HAP-1 (cell line): ENCODE measurements around the gene SCAND1.
"Not testable (repeated sequence)": the region's sequence is repeated elsewhere in the genome, so short reads cannot be mapped to it uniquely, and the experiment has no call there.

Source experiments
- DNase-seq, 2 experiments: peaks; one replicate each; pipeline ENCODE4 v3.0.0-alpha.2; 2016 to 2020; ENCODE audit warnings: low spot score in 2 of 2
- H3K27me3 ChIP-seq: fragments of 250-450 bp; sonication (Bioruptor Pico); 2 replicates; pipeline ENCODE4 v1.5.1; 2020; ENCODE audit warnings: low read depth, mild to moderate bottlenecking, moderate library complexity
- H3K36me3 ChIP-seq: fragments of 250-450 bp; sonication (Bioruptor Pico); replicated peaks from 2 replicates; pipeline ENCODE4 v1.5.1; 2020; ENCODE audit warnings: mild to moderate bottlenecking
- H3K4me1 ChIP-seq: fragments of 250-450 bp; sonication (Bioruptor Pico); 2 replicates; pipeline ENCODE4 v1.5.1; 2020; ENCODE audit warnings: mild to moderate bottlenecking
- H3K4me3 ChIP-seq: fragments of 250-450 bp; sonication (Bioruptor Pico); 2 replicates; pipeline ENCODE4 v1.5.1; 2020; ENCODE audit warnings: mild to moderate bottlenecking, moderate library complexity
- H3K9me3 ChIP-seq: fragments of 250-450 bp; sonication (Bioruptor Pico); 2 replicates; pipeline ENCODE4 v1.5.1; 2020; ENCODE audit warnings: mild to moderate bottlenecking, moderate library complexity
- in situ Hi-C: fragments of 300-500 bp; cut with MboI; formaldehyde crosslinking; loops from 3 replicates; pipeline ENCODE4 v1.14.3; 2020; ENCODE audit warnings: low sequenced_read_pairs, inconsistent platforms, mixed read lengths

The SCAND1 gene

GRCh38 chr20:35978041-35978513, 23.8 kb upstream of the SCAND1 start:
- H3K9me3 ChIP-seq: no peaks in the 10 kb centered on the region
- no peak for DNase-seq
- H3K4me3 ChIP-seq: no peak overlapping the region
- no peaks in the 10 kb centered on the region for H3K36me3 ChIP-seq
- no peaks in the 10 kb centered on the region for H3K4me1 ChIP-seq
- H3K27me3 ChIP-seq: no peaks in the 10 kb centered on the region
- in situ Hi-C loops: loop anchor here (25.0 kb wide), 1 partner anchor 459 kb away; no protein-coding TSS in a partner anchor

GRCh38 chr20:35975576-35976373, 21.5 kb upstream of the SCAND1 start:
- no peaks in the 10 kb centered on the region for H3K4me1 ChIP-seq
- H3K9me3 ChIP-seq: no peaks in the 10 kb centered on the region
- no peak for DNase-seq
- H3K27me3 ChIP-seq: no peaks in the 10 kb centered on the region
- no peak overlapping the region for H3K4me3 ChIP-seq
- in situ Hi-C loops: loop anchor here (25.0 kb wide), 1 partner anchor 462 kb away; no protein-coding TSS in a partner anchor
- no peaks in the 10 kb centered on the region for H3K36me3 ChIP-seq

- Histone ChIP-seq H3K9me3 (no peaks in the 10 kb centered on the region), H3K4me1 (no peaks in the 10 kb centered on the region), H3K4me3 (no peak overlapping the region), H3K36me3 (no peaks in the 10 kb centered on the region), H3K27me3 (no peaks in the 10 kb centered on the region)
- in situ Hi-C loops: no loop called here
- no peak for DNase-seq
Observed at GRCh38 chr20:35974256-35974655, 20.0 kb upstream of the SCAND1 start.

- Histone ChIP-seq H3K9me3 (no peaks in the 10 kb centered on the region), H3K27me3 (no peaks in the 10 kb centered on the region), H3K36me3 (no peaks in the 10 kb centered on the region), H3K4me3 (no peak overlapping the region), H3K4me1 (no peaks in the 10 kb centered on the region)
- in situ Hi-C loops: no loop called here
- DNase-seq: no peak
Observed at GRCh38 chr20:35972462-35972861, 18.2 kb upstream of the SCAND1 start.

- no peak for DNase-seq
- Histone ChIP-seq H3K36me3 (no peaks in the 10 kb centered on the region), H3K9me3 (no peaks in the 10 kb centered on the region), H3K4me1 (no peaks in the 10 kb centered on the region), H3K27me3 (no peaks in the 10 kb centered on the region), H3K4me3 (no peak overlapping the region)
- in situ Hi-C loops: no loop called here
Observed at GRCh38 chr20:35971981-35972380, 17.7 kb upstream of the SCAND1 start.

GRCh38 chr20:35968930-35969329, 14.6 kb upstream of the SCAND1 start:
- no peaks in the 10 kb centered on the region for H3K4me1 ChIP-seq
- H3K27me3 ChIP-seq: no peaks in the 10 kb centered on the region
- no peaks in the 10 kb centered on the region for H3K36me3 ChIP-seq
- DNase-seq: no peak
- in situ Hi-C loops: no loop called here
- H3K4me3 ChIP-seq: no peak overlapping the region
- H3K9me3 ChIP-seq: no peaks in the 10 kb centered on the region

- Histone ChIP-seq H3K9me3 (no peaks in the 10 kb centered on the region), H3K27me3 (no peaks in the 10 kb centered on the region), H3K4me3 (no peak within 1 kb of the TSS), H3K4me1 (no peaks in the 10 kb centered on the region), H3K36me3 (no peaks in the 10 kb centered on the region)
- in situ Hi-C loops: no loop called here
- DNase-seq: no peak
Observed at GRCh38 chr20:35967979-35968640, 13.8 kb upstream of the SCAND1 start, which contains the start of gene CNBD2. Gene CNBD2, plus strand, starts transcription at chr20:35968590. Its CDS starts 173 bp downstream, at chr20:35968763.

- no peaks in the 10 kb centered on the region for H3K9me3 ChIP-seq
- in situ Hi-C loops: no loop called here
- H3K4me3 ChIP-seq: no peak overlapping the region
- DNase-seq: no peak
- H3K4me1 ChIP-seq: no peaks in the 10 kb centered on the region
- no peaks in the 10 kb centered on the region for H3K36me3 ChIP-seq
- no peaks in the 10 kb centered on the region for H3K27me3 ChIP-seq
Observed at GRCh38 chr20:35963878-35964277, 9.6 kb upstream of the SCAND1 start.

GRCh38 chr20:35959291-35959690, 5.0 kb upstream of the SCAND1 start:
- H3K4me1 ChIP-seq, in situ Hi-C loops, DNase-seq, H3K36me3 ChIP-seq, H3K27me3 ChIP-seq, H3K9me3 ChIP-seq, H3K4me3 ChIP-seq: not testable (repeated sequence)

- Histone ChIP-seq H3K27me3 (no peaks in the 10 kb centered on the region), H3K36me3 (peaks cover 12% of the 10 kb centered on the region), H3K4me1 (peaks cover 4% of the 10 kb centered on the region), H3K9me3 (no peaks in the 10 kb centered on the region), H3K4me3 (no peak overlapping the region)
- DNase-seq: no peak
- in situ Hi-C loops: no loop called here
Observed at GRCh38 chr20:35956616-35957015, 2.3 kb upstream of the SCAND1 start.

- Histone ChIP-seq H3K27me3 (no peaks in the 10 kb centered on the region), H3K36me3 (peaks cover 12% of the 10 kb centered on the region), H3K4me3 (peak overlapping the region; percentile 99), H3K4me1 (peaks cover 4% of the 10 kb centered on the region), H3K9me3 (no peaks in the 10 kb centered on the region)
- in situ Hi-C loops: no loop called here
- DNase-seq: no peak
Observed at GRCh38 chr20:35954907-35955251, 577 bp upstream of the SCAND1 start.

GRCh38 chr20:35953387-35954199, 709 bp downstream of the SCAND1 start:
- H3K27me3 ChIP-seq: no peaks in the 10 kb centered on the region
- in situ Hi-C loops: no loop called here
- peak overlapping the region; percentile 99 for H3K4me3 ChIP-seq
- peaks cover 4% of the 10 kb centered on the region for H3K4me1 ChIP-seq
- peaks cover 12% of the 10 kb centered on the region for H3K36me3 ChIP-seq
- H3K9me3 ChIP-seq: no peaks in the 10 kb centered on the region
- peak in 1 of 2 experiments; percentile 42 for DNase-seq

GRCh38 chr20:35952480-35953386, 1.6 kb downstream of the SCAND1 start:
- Histone ChIP-seq H3K4me3 (peak overlapping the region; percentile 99), H3K27me3 (no peaks in the 10 kb centered on the region), H3K36me3 (peaks cover 18% of the 10 kb centered on the region), H3K4me1 (peaks cover 4% of the 10 kb centered on the region), H3K9me3 (no peaks in the 10 kb centered on the region)
- in situ Hi-C loops: no loop called here
- DNase-seq: no peak
